Adrenal gland (tissue), 12 donors: ENCODE measurements around the gene ATRN. TPM values are rescaled to one million over a fixed set of nuclear protein-coding genes. Genes with fewer than 3 reads are reported as not detected.

Experiments used
- DNase-seq, 7 donors: peaks; one replicate each; pipeline ENCODE4 v3.0.0-alpha.2; 2019 to 2020
- H3K27ac ChIP-seq, 5 donors: fragments of 200-600 bp; sonication (generic) in 4 of 5; 1 replicate in 3 of 5; 2 replicates in 2 of 5; pipeline versions ENCODE4 v1.5.1 to v1.8.0; 2016 to 2020; ENCODE audit warnings: mild to moderate bottlenecking in 1 of 5
- H3K27me3 ChIP-seq: fragments of 200-600 bp; 2 replicates; pipeline ENCODE4 v1.8.0; 2021
- H3K36me3 ChIP-seq, 2 donors: fragments of 200-600 bp; replicated peaks in 1 of 2; 1 replicate in 1 of 2; 2 replicates in 1 of 2; pipeline versions ENCODE4 v1.5.1 to v1.8.0; 2018 to 2022
- H3K4me1 ChIP-seq, 2 donors: fragments of 200-600 bp; replicated peaks in 1 of 2; 1 replicate in 1 of 2; 2 replicates in 1 of 2; pipeline versions ENCODE4 v1.5.1 to v1.8.0; 2018 to 2021
- H3K4me3 ChIP-seq, 4 donors: fragments of 200-600 bp; sonication (generic) in 3 of 4; one replicate each; pipeline ENCODE4 v1.5.1; 2016 to 2018
- H3K9me3 ChIP-seq, 3 donors: fragments of 200-600 bp; sonication (generic) in 1 of 3; replicated peaks in 1 of 3; 1 replicate in 2 of 3; 2 replicates in 1 of 3; pipeline versions ENCODE4 v1.5.1 to v1.8.0; 2016 to 2021
- POLR2A ChIP-seq, 2 donors: fragments of 450-650 bp; IDR thresholded peaks; one replicate each; pipeline ENCODE4 v1.6.1; 2017; ENCODE audit warnings: antibody characterized with exemption in 2 of 2, mild to moderate bottlenecking in 2 of 2, moderate library complexity in 1 of 2
- WGBS, 4 donors: extraction: QIAGEN DNeasy Blood & Tissue Kit in 2 of 4; methylation state at CpG; one replicate each; pipeline versions ENCODE4 v1.1.5 to v1.1.7; 2013 to 2017; 5-methylcytosine and 5-hydroxymethylcytosine counted together
- intact Hi-C, 2 donors: fragments of 100-400 bp; cut with DNase I; formaldehyde crosslinking; loops; one replicate each; pipeline versions ENCODE4 v1.14.1 to v1.15.0; 2022 to 2023
- polyA plus RNA-seq, 3 donors: library from polyadenylated mRNA; stranded (reverse); fragments of 200-250 nt in 2 of 3; fragments of 350-450 nt in 1 of 3; fragmentation: Illumina TruSeq in 1 of 3; extraction: RNeasy Lipid Tissue Mini Kit (QIAGEN cat#74804) in 1 of 3; gene quantifications; one replicate each; pipeline ENCODE4 v1.2.3, GENCODE V29; 2013 to 2014
- total RNA-seq, 9 donors: library from RNA; depleted of rRNA in 4 of 9; stranded (reverse); fragments of >200 nt in 4 of 9; fragments of 120-200 nt in 1 of 9; fragmentation: NEBNext Ultra II Directional in 1 of 9; extraction: Animal tissue kit (Norgen Biotek cat#: 25700) in 1 of 9; gene quantifications; one replicate each; pipeline versions ENCODE4 v1.1.0 to v1.2.4, GENCODE V29; 2013 to 2023
- TF ChIP-seq, protein P1 (sequence below), 6 experiments: fragments of 450-650 bp in 4 of 6; fragments of 200-600 bp in 2 of 6; sonication (generic) in 1 of 6; IDR thresholded peaks; 1 replicate in 5 of 6; 2 replicates in 1 of 6; pipeline versions ENCODE4 v1.5.1 to v1.8.0; 2016 to 2021; ENCODE audit warnings: antibody characterized with exemption in 6 of 6, mild to moderate bottlenecking in 2 of 6, moderate library complexity in 1 of 6
- donor health status: healthy with polysubstance abuse.
- donor health status: Bipolar disorder and iron deficiency.
- donor health status: DM: yes; HTN: yes; CAD: no.
- donor health status: DM: no; HTN: no; CAD: no.
- donor health status: DM: no; HTN: no; CAD: no.
- donor health status: DM: yes; HTN: yes; CAD: no.

Gene ATRN
- total and polyA plus RNA-seq, 12 donors, result 6.2 to 81.1 (median 51.6) TPM

DNA sequence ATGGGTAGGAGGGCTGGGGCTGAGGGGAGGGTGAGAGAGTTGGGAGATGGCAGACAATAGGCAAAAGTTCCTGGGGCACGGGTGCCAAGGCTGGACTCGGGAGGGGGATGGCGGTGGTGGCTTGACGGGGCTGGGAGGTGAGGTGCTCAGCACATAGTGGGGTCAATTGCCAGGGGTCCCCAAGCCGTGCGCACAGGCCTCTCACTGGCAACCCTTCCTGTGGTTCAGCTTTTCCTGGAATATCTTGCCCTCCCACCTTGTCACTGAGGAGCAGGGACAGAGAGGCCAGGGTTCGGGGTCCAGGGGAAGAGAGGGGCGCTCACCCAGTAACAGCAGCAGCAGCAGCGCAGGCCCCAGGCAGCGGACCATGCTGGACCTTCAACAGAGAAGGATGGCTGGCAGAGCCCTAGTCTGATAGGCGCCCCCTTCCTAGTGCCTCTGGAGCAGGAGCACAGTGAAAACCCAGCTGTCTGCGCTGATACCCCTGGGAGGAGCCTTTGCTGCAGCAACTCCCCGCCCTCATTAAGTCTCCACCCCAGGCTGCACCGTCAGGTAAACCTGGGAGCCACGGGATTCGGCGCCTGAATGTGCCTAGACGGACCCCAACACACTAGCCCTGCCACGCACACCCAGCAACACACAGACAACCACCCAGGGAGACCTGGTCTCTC, 192.3 kb downstream of the ATRN start, which contains the start of gene GFRA4:
TSS of gene GFRA4 (minus strand) at position 369 of the 671 bp plus-strand sequence. CDS start at position 369, 0 bp downstream.
- TF ChIP-seq, protein P1, sequence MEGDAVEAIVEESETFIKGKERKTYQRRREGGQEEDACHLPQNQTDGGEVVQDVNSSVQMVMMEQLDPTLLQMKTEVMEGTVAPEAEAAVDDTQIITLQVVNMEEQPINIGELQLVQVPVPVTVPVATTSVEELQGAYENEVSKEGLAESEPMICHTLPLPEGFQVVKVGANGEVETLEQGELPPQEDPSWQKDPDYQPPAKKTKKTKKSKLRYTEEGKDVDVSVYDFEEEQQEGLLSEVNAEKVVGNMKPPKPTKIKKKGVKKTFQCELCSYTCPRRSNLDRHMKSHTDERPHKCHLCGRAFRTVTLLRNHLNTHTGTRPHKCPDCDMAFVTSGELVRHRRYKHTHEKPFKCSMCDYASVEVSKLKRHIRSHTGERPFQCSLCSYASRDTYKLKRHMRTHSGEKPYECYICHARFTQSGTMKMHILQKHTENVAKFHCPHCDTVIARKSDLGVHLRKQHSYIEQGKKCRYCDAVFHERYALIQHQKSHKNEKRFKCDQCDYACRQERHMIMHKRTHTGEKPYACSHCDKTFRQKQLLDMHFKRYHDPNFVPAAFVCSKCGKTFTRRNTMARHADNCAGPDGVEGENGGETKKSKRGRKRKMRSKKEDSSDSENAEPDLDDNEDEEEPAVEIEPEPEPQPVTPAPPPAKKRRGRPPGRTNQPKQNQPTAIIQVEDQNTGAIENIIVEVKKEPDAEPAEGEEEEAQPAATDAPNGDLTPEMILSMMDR (IDR thresholded peaks at IDR 0.05), result no peak
- TF ChIP-seq POLR2A (IDR thresholded peaks at IDR 0.05), result no peak
- Histone ChIP-seq H3K4me1 (no peaks in the 10 kb centered on the region), H3K27me3 (peaks cover 22% of the 10 kb centered on the region), H3K27ac (no peak within 1 kb of the TSS), H3K36me3 (no peaks in the 10 kb centered on the region), H3K9me3 (no peaks in the 10 kb centered on the region), H3K4me3 (no peak within 1 kb of the TSS)
- DNase-seq, result no peak
- WGBS, 4 donors, result 71 to 79% (median 73%) methylated on average over 15 to 19 of the region's 19 CpGs
- intact Hi-C loops, result no loop called here

DNA sequence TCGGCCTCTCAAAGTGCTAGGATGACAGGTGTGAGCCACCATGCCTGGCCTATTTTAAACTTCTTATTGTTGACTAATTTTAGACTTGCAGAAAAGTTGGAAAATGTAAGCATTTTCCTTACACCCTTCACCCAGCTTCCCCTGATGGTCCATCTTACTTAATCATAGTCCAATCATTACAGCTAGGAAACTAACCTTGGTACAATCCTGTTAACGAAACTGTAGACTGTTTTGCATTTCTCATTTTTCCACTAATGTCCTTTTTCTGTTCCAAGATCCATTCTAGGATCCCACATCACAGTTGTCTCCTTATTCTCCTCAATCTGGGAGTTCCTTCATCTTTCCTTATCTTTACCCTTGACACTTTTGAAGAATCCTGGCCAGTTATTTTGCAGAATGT, 193.0 kb downstream of the ATRN start:
- 83 to 90% (median 86%) methylated on average over 2 of the region's 2 CpGs for WGBS, 4 donors
- TF ChIP-seq, protein P1 (IDR thresholded peaks at IDR 0.05), result no peak
- TF ChIP-seq POLR2A (IDR thresholded peaks at IDR 0.05), result no peak
- H3K4me3 ChIP-seq, result no peak overlapping the region
- H3K36me3 ChIP-seq, result no peaks in the 10 kb centered on the region
- no peaks in the 10 kb centered on the region for H3K9me3 ChIP-seq
- H3K27ac ChIP-seq, result no peak overlapping the region
- DNase-seq, result no peak
- peaks cover 22% of the 10 kb centered on the region for H3K27me3 ChIP-seq
- intact Hi-C loops, result no loop called here
- H3K4me1 ChIP-seq, result no peaks in the 10 kb centered on the region

DNA sequence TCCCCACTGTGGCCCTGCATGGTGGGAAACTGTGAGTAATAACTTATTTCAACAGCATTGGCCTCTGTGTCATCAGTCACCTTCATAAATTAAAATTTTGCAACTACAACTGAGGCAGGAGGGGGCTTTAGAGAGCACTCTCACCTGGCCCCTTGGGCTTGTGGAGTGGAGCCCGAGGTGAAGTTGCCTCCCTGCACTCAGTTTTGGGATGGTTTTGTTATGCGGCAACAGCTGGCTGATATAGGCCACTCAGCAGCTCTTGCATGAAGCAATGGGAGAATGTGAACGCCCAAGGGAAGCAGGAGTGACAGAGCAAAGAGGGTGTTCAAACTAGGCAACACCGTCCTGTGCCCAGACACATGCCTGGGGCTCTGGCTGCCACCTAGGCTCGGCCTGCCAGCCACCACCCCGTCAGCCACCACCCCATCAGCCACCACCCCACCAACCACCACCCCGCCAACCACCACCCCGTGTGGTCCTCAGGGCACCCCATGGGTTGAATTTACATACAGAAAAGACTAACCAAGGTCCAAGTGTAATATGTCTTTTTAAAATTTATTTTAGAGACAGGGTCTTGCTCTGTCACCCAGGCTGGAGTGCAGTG, 196.7 kb downstream of the ATRN start:
- Histone ChIP-seq H3K27ac (no peak overlapping the region), H3K4me3 (no peak overlapping the region), H3K4me1 (no peaks in the 10 kb centered on the region), H3K36me3 (no peaks in the 10 kb centered on the region), H3K27me3 (peaks cover 18% of the 10 kb centered on the region), H3K9me3 (no peaks in the 10 kb centered on the region)
- DNase-seq, result no peak
- intact Hi-C loops, result no loop called here
- TF ChIP-seq, protein P1 (IDR thresholded peaks at IDR 0.05), result no peak
- TF ChIP-seq POLR2A (IDR thresholded peaks at IDR 0.05), result no peak
- WGBS, 4 donors, result 87 to 100% (median 93%) methylated on average over 7 to 8 of the region's 8 CpGs

DNA sequence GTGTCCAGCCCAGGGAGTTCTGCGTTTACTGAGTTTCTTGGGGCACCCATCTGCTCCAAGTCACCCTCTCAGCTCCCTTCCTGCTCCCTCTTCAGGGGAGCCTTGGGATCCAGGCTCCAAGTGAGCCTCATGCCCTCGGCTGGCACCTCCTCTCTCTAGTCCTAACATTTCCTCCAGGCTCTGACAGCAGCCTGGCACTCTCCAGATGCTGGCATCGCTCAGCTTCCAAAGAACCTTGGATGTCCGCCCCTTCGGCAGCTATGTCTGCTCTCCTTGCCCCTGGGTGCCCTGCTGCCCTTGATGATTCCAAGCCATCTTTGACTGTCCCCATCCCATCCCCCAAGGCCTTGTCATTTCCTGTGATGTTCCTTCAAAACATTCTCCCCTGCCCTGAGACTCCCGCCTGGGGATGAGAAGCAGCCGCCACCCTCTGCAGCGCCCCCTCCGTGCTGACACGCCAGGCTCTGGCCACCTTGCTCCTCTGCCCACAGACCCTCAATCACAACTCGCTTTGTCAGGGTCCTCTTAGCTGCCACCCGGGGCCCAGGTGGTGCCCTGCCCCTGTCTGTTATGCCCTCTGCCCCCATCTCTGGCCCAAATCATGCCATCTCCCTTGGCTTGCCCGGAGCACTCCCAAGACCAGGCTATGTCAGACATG, 199.0 kb downstream of the ATRN start:
- TF ChIP-seq POLR2A (IDR thresholded peaks at IDR 0.05), result no peak
- TF ChIP-seq, protein P1 (IDR thresholded peaks at IDR 0.05), result no peak
- Histone ChIP-seq H3K4me3 (no peak overlapping the region), H3K27ac (no peak overlapping the region), H3K36me3 (no peaks in the 10 kb centered on the region), H3K27me3 (peaks cover 32% of the 10 kb centered on the region), H3K9me3 (no peaks in the 10 kb centered on the region), H3K4me1 (no peaks in the 10 kb centered on the region)
- intact Hi-C loops, result loop anchor here in 1 of 2 donors (10.0 kb wide), 1 partner anchor 185 kb away; no protein-coding TSS in a partner anchor
- 65 to 79% (median 70%) methylated on average over 12 to 13 of the region's 13 CpGs for WGBS, 4 donors
- no peak for DNase-seq
